Pancreas (tissue), 10 donors: ENCODE measurements around the gene NAPG. TPM values are rescaled to one million over a fixed set of nuclear protein-coding genes. Genes with fewer than 3 reads are reported as not detected.
"Not testable (repeated sequence)": the region's sequence is repeated elsewhere in the genome, so short reads cannot be mapped to it uniquely, and the experiment has no call there.

Source experiments
- ATAC-seq, 4 donors: fragments of 200-7000 bp; cut with Tn5 transposase; one replicate each; pipeline versions ENCODE4 v1.8.0 to v1.9.1; 2020; ENCODE audit warnings: mild to moderate bottlenecking in 4 of 4, moderate library complexity in 4 of 4
- DNase-seq, 6 donors: peaks; one replicate each; pipeline ENCODE4 v3.0.0-alpha.2; 2020
- FAIRE-seq: peaks from 2 replicates; lab custom pipeline; 2012; peaks lifted over from hg19 to GRCh38; lab: Jason Lieb, UNC
- H3K27ac ChIP-seq, 4 donors: fragments of 200-600 bp; sonication (generic); 1 replicate in 3 of 4; 2 replicates in 1 of 4; pipeline versions ENCODE4 v1.5.0 to v1.8.0; 2020
- H3K27me3 ChIP-seq, 4 donors: fragments of 200-600 bp; one replicate each; pipeline ENCODE4 v1.8.0; 2021
- H3K36me3 ChIP-seq, 3 donors: fragments of 200-600 bp; sonication (generic) in 1 of 3; one replicate each; pipeline versions ENCODE4 v1.5.0 to v1.8.0; 2020 to 2021
- H3K4me1 ChIP-seq, 3 donors: fragments of 200-600 bp; one replicate each; pipeline ENCODE4 v1.8.0; 2021
- H3K4me3 ChIP-seq, 4 donors: fragments of 200-600 bp; sonication (generic) in 2 of 4; one replicate each; pipeline versions ENCODE4 v1.5.0 to v1.8.0; 2020 to 2021
- H3K9me3 ChIP-seq, 4 donors: fragments of 200-600 bp; one replicate each; pipeline ENCODE4 v1.8.0; 2021
- WGBS, 2 donors: extraction: QIAGEN DNeasy Blood & Tissue Kit; methylation state at CpG; one replicate each; pipeline ENCODE4 v1.1.7; 2013; 5-methylcytosine and 5-hydroxymethylcytosine counted together
- intact Hi-C, 3 donors: fragments of 100-400 bp; cut with DNase I; formaldehyde crosslinking; loops; one replicate each; pipeline versions ENCODE4 v1.11.1 to v1.14.2; 2022
- polyA plus RNA-seq, 2 donors: library from polyadenylated mRNA; stranded (reverse); fragments of 200-250 nt; gene quantifications; one replicate each; pipeline ENCODE4 v1.2.3, GENCODE V29; 2013
- total RNA-seq, 6 donors: library from RNA; stranded (reverse); fragmentation: NEBNext Ultra II Directional in 4 of 6; extraction: Animal tissue kit (Norgen Biotek cat#: 25700) in 4 of 6; gene quantifications; one replicate each; pipeline versions ENCODE4 v1.2.1 to v1.2.4, GENCODE V29; 2021 to 2023
- donor health status: healthy with polysubstance abuse.
- donor health status: DM: no; HTN: no; CAD: no; lungs with moderate emphysema.
- donor health status: DM: no; HTN: no; CAD: no.
- donor health status: control.
- donor health status: control.
- donor health status: Bipolar disorder and iron deficiency.
- donor health status: DM: yes; HTN: yes; CAD: no.
- donor health status: DM: no; HTN: no; CAD: no.
- donor health status: DM: no; HTN: no; CAD: no.
- donor health status: DM: yes; HTN: yes; CAD: no.

The NAPG gene
- total and polyA plus RNA-seq, 8 donors = 7.1 to 21.2 (median 14.8) TPM

DNA sequence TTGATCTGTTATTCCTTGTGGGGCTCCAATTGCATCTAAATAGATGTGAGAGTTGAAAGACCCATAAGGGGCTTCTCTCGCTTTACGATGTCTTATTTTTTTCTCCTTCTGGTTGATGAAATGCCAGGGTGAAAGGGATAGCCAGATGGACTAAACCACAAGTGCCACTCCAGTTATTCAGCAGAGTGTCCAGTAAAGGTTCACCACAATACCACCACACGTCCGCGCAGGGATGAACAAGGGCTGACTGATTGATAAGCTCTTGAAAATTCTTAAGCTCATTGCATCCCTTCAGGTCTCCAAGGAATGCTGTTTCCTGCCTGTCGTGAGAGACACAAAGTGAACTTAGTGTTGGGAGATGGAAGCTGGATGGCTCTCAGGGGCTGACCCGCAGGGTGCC, 74.9 kb downstream of the NAPG start:
- ATAC-seq, H3K9me3 ChIP-seq, intact Hi-C loops, DNase-seq, H3K27ac ChIP-seq, H3K4me3 ChIP-seq, H3K4me1 ChIP-seq, H3K27me3 ChIP-seq, H3K36me3 ChIP-seq, FAIRE-seq: not testable (repeated sequence)
- WGBS, 2 donors = 82 to 96% methylated on average over 7 of the region's 7 CpGs

Other genes starting within 250 kb of the NAPG start
- 10 to 100 TPM in 5 of 6 donors, 1 to 10 TPM in 1; 6.0 to 31.1 (median 19.8) TPM for gene APCDD1, start 71.4 kb upstream of the NAPG start, total RNA-seq
- gene APCDD1, start 71.4 kb upstream of the NAPG start, polyA plus RNA-seq = 10 to 100 TPM in 1 of 2 donors, 1 to 10 TPM in 1; 5.6 to 10.2 TPM